Astrocyte (in vitro differentiated cells and primary cell): ENCODE results near the gene EIF4A2. TPM values are rescaled to one million over a fixed set of nuclear protein-coding genes. Genes with fewer than 3 reads are reported as not detected.

Source experiments
- DNase-seq: peaks from one replicate; pipeline ENCODE4 v3.0.0-alpha.2; 2010; ENCODE audit warnings: low read depth
- FAIRE-seq: peaks from 2 replicates; lab custom pipeline; 2011; peaks lifted over from hg19 to GRCh38; lab: Jason Lieb, UNC
- H2AFZ ChIP-seq: 2 replicates; pipeline ENCODE4 v1.6.0; 2012; ENCODE audit warnings: low read depth, low read length, inconsistent platforms
- H3K27ac ChIP-seq: 2 replicates; pipeline ENCODE4 v1.5.1; 2011; ENCODE audit warnings: low read depth, low read length, inconsistent platforms
- H3K27me3 ChIP-seq: 2 replicates; pipeline ENCODE4 v1.6.0; 2011; ENCODE audit warnings: low read length, inconsistent platforms; ENCODE audit not compliant: insufficient read depth
- H3K36me3 ChIP-seq: 2 replicates; pipeline ENCODE4 v1.5.1; 2011; ENCODE audit warnings: low read length, inconsistent platforms; ENCODE audit not compliant: insufficient read depth
- H3K4me1 ChIP-seq: 2 replicates; pipeline ENCODE4 v1.5.1; 2011; ENCODE audit warnings: low read length, inconsistent platforms; ENCODE audit not compliant: insufficient read depth
- H3K4me2 ChIP-seq: 2 replicates; pipeline ENCODE4 v1.6.0; 2012; ENCODE audit warnings: low read length, inconsistent platforms
- H3K4me3 ChIP-seq: 2 replicates; pipeline ENCODE4 v1.5.1; 2011; ENCODE audit warnings: low read depth, mild to moderate bottlenecking, low read length, inconsistent platforms; ENCODE audit not compliant: insufficient read depth
- H3K79me2 ChIP-seq: 2 replicates; pipeline ENCODE4 v1.6.0; 2012; ENCODE audit warnings: mild to moderate bottlenecking, low read length, inconsistent platforms; ENCODE audit not compliant: insufficient read depth
- H3K9ac ChIP-seq: 2 replicates; pipeline ENCODE4 v1.6.0; 2012; ENCODE audit warnings: mild to moderate bottlenecking, low read length, inconsistent platforms
- H3K9me3 ChIP-seq: 2 replicates; pipeline ENCODE4 v1.5.1; 2012; ENCODE audit warnings: low read depth, mild to moderate bottlenecking, low read length, inconsistent platforms; ENCODE audit not compliant: insufficient read depth
- H4K20me1 ChIP-seq: 2 replicates; pipeline ENCODE4 v1.6.0; 2012; ENCODE audit warnings: low read length, inconsistent platforms; ENCODE audit not compliant: insufficient read depth
- H3K27ac Mint-ChIP-seq: one replicate; pipeline ENCODE4 v1.8.0; 2021; ENCODE audit warnings: mild to moderate bottlenecking, mixed read lengths; ENCODE audit not compliant: unreplicated experiment
- H3K27me3 Mint-ChIP-seq: one replicate; pipeline ENCODE4 v1.8.0; 2021; ENCODE audit warnings: low read depth, mixed read lengths; ENCODE audit not compliant: unreplicated experiment
- H3K36me3 Mint-ChIP-seq: one replicate; pipeline ENCODE4 v1.8.0; 2021; ENCODE audit warnings: low read depth, mixed read lengths; ENCODE audit not compliant: unreplicated experiment
- H3K4me1 Mint-ChIP-seq: one replicate; pipeline ENCODE4 v1.8.0; 2021; ENCODE audit warnings: low read depth, mixed read lengths; ENCODE audit not compliant: unreplicated experiment
- H3K4me3 Mint-ChIP-seq: one replicate; pipeline ENCODE4 v1.8.0; 2021; ENCODE audit warnings: mild to moderate bottlenecking, moderate library complexity, mixed read lengths; ENCODE audit not compliant: unreplicated experiment
- H3K9me3 Mint-ChIP-seq: one replicate; pipeline ENCODE4 v1.8.0; 2021; ENCODE audit warnings: mild to moderate bottlenecking, mixed read lengths; ENCODE audit not compliant: unreplicated experiment
- EZH2 ChIP-seq: IDR thresholded peaks from 2 replicates; pipeline ENCODE4 v1.6.1; 2012; ENCODE audit warnings: mild to moderate bottlenecking, low read length, inconsistent platforms; ENCODE audit not compliant: insufficient read depth
- total RNA-seq: library from RNA; stranded (reverse); gene quantifications from 2 replicates; pipeline ENCODE4 v1.2.1, GENCODE V29; 2021
- TF ChIP-seq, protein P1 (sequence below): IDR thresholded peaks from 2 replicates; pipeline ENCODE4 v1.5.1; 2011; ENCODE audit warnings: low read depth, mild to moderate bottlenecking, inconsistent platforms, low read length, moderate library complexity; ENCODE audit not compliant: insufficient read depth

EIF4A2 gene
- total RNA-seq, 1 donor from 2014 or later, result 323 TPM

DNA sequence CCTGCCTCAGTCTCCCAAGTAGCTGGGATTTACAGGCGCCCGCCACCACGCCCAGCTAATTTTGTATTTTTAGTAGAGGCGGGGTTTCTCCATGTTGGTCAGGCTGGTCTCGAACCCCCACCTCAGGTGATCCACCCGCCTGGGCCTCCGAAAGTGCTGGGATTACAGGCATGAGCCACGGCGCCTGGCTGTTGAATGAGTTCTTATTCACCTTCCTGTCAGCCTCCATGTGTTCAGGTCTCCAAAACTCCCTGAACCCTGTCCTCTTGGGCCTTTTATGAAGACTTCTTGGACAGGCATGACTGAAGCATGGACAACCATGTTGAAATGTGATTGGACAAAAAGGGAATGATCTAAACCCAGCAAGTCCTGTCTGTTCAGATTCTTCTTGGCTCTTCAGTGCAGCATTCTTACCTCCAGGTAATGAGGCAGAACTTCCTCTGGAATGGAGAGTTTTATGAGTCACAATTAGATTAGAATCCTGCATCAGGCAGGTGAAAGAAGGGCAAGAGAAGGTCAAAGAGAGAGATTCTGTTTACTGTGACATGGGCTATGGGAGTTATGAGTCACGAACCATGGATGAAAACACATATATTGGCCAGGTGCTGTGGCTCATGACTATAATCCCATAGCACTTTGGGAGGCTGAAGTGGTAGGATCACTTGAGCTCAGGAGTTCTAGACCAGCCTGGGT is 23.1 kb upstream of the EIF4A2 start:
- no peaks in the 10 kb centered on the region for H3K4me1 ChIP-seq

DNA sequence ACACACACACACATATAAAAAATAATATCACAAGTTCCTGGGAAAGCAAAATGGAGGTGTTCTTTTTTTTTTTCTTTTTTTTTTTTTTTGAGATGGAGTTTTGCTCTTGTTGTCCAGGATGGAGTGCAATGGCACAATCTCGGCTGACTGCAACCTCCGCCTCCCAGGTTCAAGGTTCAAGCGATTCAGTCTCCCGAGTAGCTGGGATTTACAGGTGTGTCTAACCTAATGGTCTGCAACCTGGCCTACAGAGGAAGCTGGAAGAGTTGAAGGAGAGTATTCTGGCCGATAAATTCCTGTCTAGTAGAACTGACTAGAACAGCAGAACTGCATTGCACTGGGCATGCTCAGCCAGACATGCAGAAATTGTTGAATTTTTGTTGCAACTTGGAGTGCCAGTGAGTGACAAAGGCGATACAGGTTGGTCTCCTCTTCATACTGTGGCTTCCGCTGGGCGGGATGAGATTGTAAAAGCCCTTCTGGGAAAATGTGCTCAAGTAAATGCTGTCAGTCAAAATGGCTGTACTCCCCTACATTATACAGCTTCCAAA is 22.4 kb upstream of the EIF4A2 start:
- Histone ChIP-seq H3K4me2 (no peak overlapping the region), H2AFZ (no peak overlapping the region), H3K36me3 (no peaks in the 10 kb centered on the region), H3K9me3 (no peaks in the 10 kb centered on the region), H3K27ac (no peak overlapping the region), H3K79me2 (no peaks in the 10 kb centered on the region), H3K9ac (no peak overlapping the region), H3K27me3 (no peaks in the 10 kb centered on the region), H4K20me1 (no peaks in the 10 kb centered on the region), H3K4me3 (no peak overlapping the region), H3K4me1 (no peaks in the 10 kb centered on the region)
- Mint-ChIP-seq H3K4me1 (no peaks in the 10 kb centered on the region), H3K4me3 (no peak overlapping the region), H3K36me3 (no peaks in the 10 kb centered on the region), H3K27ac (no peak overlapping the region), H3K9me3 (no peaks in the 10 kb centered on the region), H3K27me3 (peaks cover 2% of the 10 kb centered on the region)
- TF ChIP-seq, protein P1, sequence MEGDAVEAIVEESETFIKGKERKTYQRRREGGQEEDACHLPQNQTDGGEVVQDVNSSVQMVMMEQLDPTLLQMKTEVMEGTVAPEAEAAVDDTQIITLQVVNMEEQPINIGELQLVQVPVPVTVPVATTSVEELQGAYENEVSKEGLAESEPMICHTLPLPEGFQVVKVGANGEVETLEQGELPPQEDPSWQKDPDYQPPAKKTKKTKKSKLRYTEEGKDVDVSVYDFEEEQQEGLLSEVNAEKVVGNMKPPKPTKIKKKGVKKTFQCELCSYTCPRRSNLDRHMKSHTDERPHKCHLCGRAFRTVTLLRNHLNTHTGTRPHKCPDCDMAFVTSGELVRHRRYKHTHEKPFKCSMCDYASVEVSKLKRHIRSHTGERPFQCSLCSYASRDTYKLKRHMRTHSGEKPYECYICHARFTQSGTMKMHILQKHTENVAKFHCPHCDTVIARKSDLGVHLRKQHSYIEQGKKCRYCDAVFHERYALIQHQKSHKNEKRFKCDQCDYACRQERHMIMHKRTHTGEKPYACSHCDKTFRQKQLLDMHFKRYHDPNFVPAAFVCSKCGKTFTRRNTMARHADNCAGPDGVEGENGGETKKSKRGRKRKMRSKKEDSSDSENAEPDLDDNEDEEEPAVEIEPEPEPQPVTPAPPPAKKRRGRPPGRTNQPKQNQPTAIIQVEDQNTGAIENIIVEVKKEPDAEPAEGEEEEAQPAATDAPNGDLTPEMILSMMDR, result no peak
- TF ChIP-seq EZH2, result no peak
- no peak for FAIRE-seq
- no peak for DNase-seq

More for the DNA sequence above, 23.1 kb upstream of the EIF4A2 start:
- FAIRE-seq, result no peak
- H3K36me3 ChIP-seq, result no peaks in the 10 kb centered on the region
- Mint-ChIP-seq H3K27me3 (peaks cover 2% of the 10 kb centered on the region), H3K27ac (no peak overlapping the region), H3K9me3 (no peaks in the 10 kb centered on the region), H3K36me3 (no peaks in the 10 kb centered on the region), H3K4me1 (no peaks in the 10 kb centered on the region), H3K4me3 (no peak overlapping the region)
- no peaks in the 10 kb centered on the region for H4K20me1 ChIP-seq
- DNase-seq, result no peak
- H3K9ac ChIP-seq, result no peak overlapping the region
- no peaks in the 10 kb centered on the region for H3K79me2 ChIP-seq
- no peak overlapping the region for H3K4me2 ChIP-seq
- H3K27ac ChIP-seq, result no peak overlapping the region
- no peaks in the 10 kb centered on the region for H3K9me3 ChIP-seq
- no peak overlapping the region for H2AFZ ChIP-seq
- H3K4me3 ChIP-seq, result no peak overlapping the region
- H3K27me3 ChIP-seq, result no peaks in the 10 kb centered on the region
- TF ChIP-seq, protein P1, result no peak
- TF ChIP-seq EZH2, result no peak

DNA sequence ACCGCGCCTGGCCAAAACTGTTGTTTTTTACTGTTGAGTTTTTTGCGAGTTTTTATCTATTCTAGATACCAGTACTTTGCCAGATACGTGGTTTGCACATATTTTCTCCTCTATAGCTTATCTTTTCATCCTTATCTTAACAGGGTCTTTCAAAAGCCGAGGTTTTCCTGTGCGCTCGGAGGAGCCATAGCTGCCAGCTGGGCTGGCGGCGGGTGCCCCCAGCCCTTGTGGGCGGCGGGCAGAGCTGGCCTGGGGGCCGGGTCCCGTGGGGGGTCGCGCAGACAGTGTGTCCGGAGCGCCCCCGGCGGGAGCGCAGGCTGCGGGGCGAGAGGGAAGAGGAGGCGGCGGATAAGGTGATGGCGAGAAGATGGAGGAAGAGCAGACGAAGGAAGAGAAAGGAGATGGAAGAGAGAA is 11.1 kb upstream of the EIF4A2 start:
- Histone ChIP-seq H3K36me3 (no peaks in the 10 kb centered on the region), H3K9ac (peak overlapping the region; percentile 63), H3K27ac (no peak overlapping the region), H3K4me2 (peak overlapping the region; percentile 89), H3K79me2 (no peaks in the 10 kb centered on the region), H3K4me3 (peak overlapping the region; percentile 55), H3K4me1 (peaks cover 7% of the 10 kb centered on the region), H4K20me1 (no peaks in the 10 kb centered on the region), H2AFZ (peak overlapping the region; percentile 92), H3K9me3 (no peaks in the 10 kb centered on the region), H3K27me3 (no peaks in the 10 kb centered on the region)
- H3K4me3 Mint-ChIP-seq, result no peak overlapping the region
- TF ChIP-seq, protein P1, result no peak
- no peak for TF ChIP-seq EZH2
- no peaks in the 10 kb centered on the region for H3K9me3 Mint-ChIP-seq
- no peak overlapping the region for H3K27ac Mint-ChIP-seq
- H3K36me3 Mint-ChIP-seq, result no peaks in the 10 kb centered on the region
- H3K27me3 Mint-ChIP-seq, result peaks cover 5% of the 10 kb centered on the region
- no peaks in the 10 kb centered on the region for H3K4me1 Mint-ChIP-seq
- FAIRE-seq, result no peak
- DNase-seq, result no peak
